H9 (cell line): ENCODE measurements around the gene CUBN. TPM values are rescaled to one million over a fixed set of nuclear protein-coding genes. Genes with fewer than 3 reads are reported as not detected.

Experiments used
- DNase-seq: peaks from one replicate; pipeline ENCODE4 v3.0.0-alpha.2; 2017
- H2AFZ ChIP-seq: one replicate; pipeline ENCODE4 v1.6.1; 2013; ENCODE audit warnings: mild to moderate bottlenecking, low read length, control low read depth, moderate library complexity
- H2AK5ac ChIP-seq: 2 replicates; pipeline ENCODE4 v1.6.1; 2013; ENCODE audit warnings: low read length, control low read depth, mixed read lengths; ENCODE audit not compliant: insufficient read length
- H2BK120ac ChIP-seq: one replicate; pipeline ENCODE4 v1.6.1; 2013; ENCODE audit warnings: low read depth, mild to moderate bottlenecking, low read length, control low read depth, inconsistent platforms; ENCODE audit not compliant: poor library complexity, severe bottlenecking
- H2BK12ac ChIP-seq: 2 replicates; pipeline ENCODE4 v1.6.1; 2013; ENCODE audit warnings: low read length, control low read depth, mixed read lengths, low read depth; ENCODE audit not compliant: insufficient read length
- H2BK15ac ChIP-seq: 2 replicates; pipeline ENCODE4 v1.6.1; 2013; ENCODE audit warnings: low read depth, low read length, control low read depth
- H2BK20ac ChIP-seq: one replicate; pipeline ENCODE4 v1.6.1; 2013; ENCODE audit warnings: low read depth, mild to moderate bottlenecking, low read length, control low read depth, inconsistent platforms; ENCODE audit not compliant: poor library complexity, severe bottlenecking
- H2BK5ac ChIP-seq: 2 replicates; pipeline ENCODE4 v1.6.1; 2013; ENCODE audit warnings: low read length, control low read depth, mixed read lengths; ENCODE audit not compliant: insufficient read length
- H3K14ac ChIP-seq: 2 replicates; pipeline ENCODE4 v1.6.1; 2013; ENCODE audit warnings: low read length, control low read depth; ENCODE audit not compliant: insufficient read depth
- H3K18ac ChIP-seq: 2 replicates; pipeline ENCODE4 v1.6.1; 2013; ENCODE audit warnings: low read depth, mild to moderate bottlenecking, mixed read lengths, low read length, control low read depth; ENCODE audit not compliant: insufficient read length
- H3K23ac ChIP-seq: 2 replicates; pipeline ENCODE4 v1.6.1; 2013; ENCODE audit warnings: low read length, control low read depth, mixed read lengths, low read depth; ENCODE audit not compliant: insufficient read length
- H3K23me2 ChIP-seq: 2 replicates; pipeline ENCODE4 v1.6.1; 2013; ENCODE audit warnings: low read depth, mild to moderate bottlenecking, mixed read lengths, low read length, control low read depth; ENCODE audit not compliant: insufficient read length, poor library complexity, severe bottlenecking
- H3K27ac ChIP-seq: 2 replicates; pipeline ENCODE4 v1.5.1; 2013; ENCODE audit warnings: low read length, control low read depth, mixed read lengths, low read depth; ENCODE audit not compliant: insufficient read length
- H3K27me3 ChIP-seq: 2 replicates; pipeline ENCODE4 v1.6.1; 2013; ENCODE audit warnings: low read length, control low read depth, inconsistent platforms; ENCODE audit not compliant: insufficient read depth
- H3K4ac ChIP-seq: 2 replicates; pipeline ENCODE4 v1.6.1; 2013; ENCODE audit warnings: low read depth, mild to moderate bottlenecking, control low read depth, inconsistent platforms, low read length, moderate library complexity
- H3K4me1 ChIP-seq: 2 replicates; pipeline ENCODE4 v1.6.1; 2013; ENCODE audit warnings: low read length, control low read depth, inconsistent platforms; ENCODE audit not compliant: insufficient read depth
- H3K4me2 ChIP-seq: 2 replicates; pipeline ENCODE4 v1.6.1; 2013; ENCODE audit warnings: low read length, control low read depth, mixed read lengths; ENCODE audit not compliant: insufficient read length, insufficient read depth
- H3K56ac ChIP-seq: 2 replicates; pipeline ENCODE4 v1.6.1; 2013; ENCODE audit warnings: low read depth, mild to moderate bottlenecking, mixed read lengths, low read length, control low read depth; ENCODE audit not compliant: insufficient read length
- H3K79me1 ChIP-seq: 2 replicates; pipeline ENCODE4 v1.6.1; 2013; ENCODE audit warnings: low read depth, mild to moderate bottlenecking, moderate library complexity, low read length, control low read depth, inconsistent platforms; ENCODE audit not compliant: insufficient read depth, poor library complexity, severe bottlenecking
- H3K79me2 ChIP-seq: 2 replicates; pipeline ENCODE4 v1.6.1; 2013; ENCODE audit warnings: low read length, control low read depth, inconsistent platforms; ENCODE audit not compliant: insufficient read depth
- H3K9ac ChIP-seq: 2 replicates; pipeline ENCODE4 v1.6.1; 2013; ENCODE audit warnings: low read length, control low read depth, mixed read lengths; ENCODE audit not compliant: insufficient read length; ENCODE audit errors: extremely low read depth
- H3K9me3 ChIP-seq: one replicate; pipeline ENCODE4 v1.6.1; 2013; ENCODE audit warnings: low read depth, low read length, inconsistent platforms; ENCODE audit not compliant: control insufficient read depth
- H3T11ph ChIP-seq: one replicate; pipeline ENCODE4 v1.6.1; 2013; ENCODE audit warnings: mild to moderate bottlenecking, low read length, control low read depth, inconsistent platforms
- H4K20me1 ChIP-seq: one replicate; pipeline ENCODE4 v1.6.1; 2013; ENCODE audit not compliant: control insufficient read depth, insufficient read length, insufficient read depth
- H4K5ac ChIP-seq: 2 replicates; pipeline ENCODE4 v1.6.1; 2013; ENCODE audit warnings: low read depth, mild to moderate bottlenecking, mixed read lengths, low read length, control low read depth; ENCODE audit not compliant: insufficient read length
- H4K8ac ChIP-seq: replicated peaks from 2 replicates; pipeline ENCODE4 v1.6.1; 2013; ENCODE audit warnings: low read length, control low read depth, mixed read lengths, low read depth; ENCODE audit not compliant: insufficient read length
- H4K91ac ChIP-seq: 2 replicates; pipeline ENCODE4 v1.6.1; 2013; ENCODE audit warnings: low read depth, mild to moderate bottlenecking, moderate library complexity, mixed read lengths, low read length, control low read depth; ENCODE audit not compliant: insufficient read length
- H3K27ac Mint-ChIP-seq, 3 experiments: 2 replicates in 2 of 3; 3 replicates in 1 of 3; pipeline ENCODE4 v1.8.0; 2020 to 2021; ENCODE audit warnings: mixed read lengths in 3 of 3, mild to moderate bottlenecking in 1 of 3, moderate library complexity in 1 of 3
- H3K27me3 Mint-ChIP-seq: 2 replicates; pipeline ENCODE4 v1.8.0; 2021; ENCODE audit warnings: low read depth, mild to moderate bottlenecking, moderate library complexity, mixed read lengths
- H3K36me3 Mint-ChIP-seq, 3 experiments: 2 replicates in 2 of 3; 3 replicates in 1 of 3; pipeline ENCODE4 v1.8.0; 2020 to 2021; ENCODE audit warnings: low read depth in 3 of 3, mixed read lengths in 3 of 3; ENCODE audit not compliant: insufficient read depth in 1 of 3
- H3K4me1 Mint-ChIP-seq, 2 experiments: 2 replicates each; pipeline ENCODE4 v1.8.0; 2020; ENCODE audit warnings: mixed read lengths in 2 of 2
- H3K4me3 Mint-ChIP-seq, 2 experiments: 2 replicates in 1 of 2; 3 replicates in 1 of 2; pipeline ENCODE4 v1.8.0; 2020 to 2021; ENCODE audit warnings: mild to moderate bottlenecking in 2 of 2, mixed read lengths in 2 of 2, moderate library complexity in 1 of 2
- H3K9me3 Mint-ChIP-seq, 2 experiments: 2 replicates in 1 of 2; 3 replicates in 1 of 2; pipeline ENCODE4 v1.8.0; 2020; ENCODE audit warnings: mild to moderate bottlenecking in 2 of 2, mixed read lengths in 2 of 2, moderate library complexity in 1 of 2
- total RNA-seq: library from RNA; stranded (reverse); gene quantifications from 2 replicates; pipeline ENCODE4 v1.2.1, GENCODE V29; 2021
- TF ChIP-seq, protein P1 (sequence below): fragments of 200-600 bp; sonication (generic); conservative IDR thresholded peaks from 3 replicates; pipeline ENCODE4 v1.8.0; 2021; ENCODE audit warnings: antibody characterized with exemption, mild to moderate bottlenecking

Gene CUBN
- total RNA-seq, 1 experiment from 2014 or later: 0.26 TPM

DNA sequence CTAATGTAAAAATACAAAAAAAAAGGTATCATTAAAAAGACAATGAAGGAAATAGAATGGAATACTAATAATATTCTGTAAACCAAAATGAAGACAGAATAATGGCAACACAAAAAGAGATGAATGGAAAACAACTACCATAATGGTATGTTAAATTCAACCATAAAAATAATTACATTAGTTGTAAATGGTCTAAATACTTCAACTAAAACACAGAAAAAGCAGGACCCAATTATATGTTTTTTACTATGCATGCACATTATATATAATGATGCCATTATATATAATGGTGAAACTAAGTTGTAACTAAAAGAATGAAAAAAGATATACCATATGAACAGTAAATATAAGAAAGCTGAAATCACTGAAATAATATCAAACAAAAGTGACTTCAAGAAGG lies 76.5 kb downstream of the CUBN start:
- Mint-ChIP-seq H3K36me3 (peaks cover 9 to 26% (median 10%) of the 10 kb centered on the region in 3 experiments), H3K9me3 (peaks cover 14 to 17% of the 10 kb centered on the region in 2 experiments), H3K4me3 (no peak overlapping the region), H3K4me1 (peaks cover 0 to 7% of the 10 kb centered on the region in 2 experiments; a peak in 2 of 4 replicates), H3K27me3 (no peaks in the 10 kb centered on the region), H3K27ac (no peak overlapping the region)
- H3K23ac ChIP-seq: no peak overlapping the region
- no peak overlapping the region for H3K14ac ChIP-seq
- H4K20me1 ChIP-seq: no peaks in the 10 kb centered on the region
- no peak overlapping the region for H3K18ac ChIP-seq
- H3K9ac ChIP-seq: no peak overlapping the region
- H4K5ac ChIP-seq: no peak overlapping the region
- H4K8ac ChIP-seq: no peak overlapping the region
- H2BK15ac ChIP-seq: no peak overlapping the region
- no peak overlapping the region for H3K27ac ChIP-seq
- H2BK20ac ChIP-seq: no peak overlapping the region
- no peak overlapping the region for H2AFZ ChIP-seq
- no peaks in the 10 kb centered on the region for H3K27me3 ChIP-seq
- no peak overlapping the region for H2BK5ac ChIP-seq
- no peak overlapping the region for H3K4me2 ChIP-seq
- no peaks in the 10 kb centered on the region for H3K79me2 ChIP-seq
- no peak overlapping the region for H3K56ac ChIP-seq
- H4K91ac ChIP-seq: no peak overlapping the region
- no peak for DNase-seq
- H3K4me1 ChIP-seq: no peaks in the 10 kb centered on the region
- no peak overlapping the region for H3T11ph ChIP-seq
- no peak overlapping the region for H3K4ac ChIP-seq
- TF ChIP-seq, protein P1, sequence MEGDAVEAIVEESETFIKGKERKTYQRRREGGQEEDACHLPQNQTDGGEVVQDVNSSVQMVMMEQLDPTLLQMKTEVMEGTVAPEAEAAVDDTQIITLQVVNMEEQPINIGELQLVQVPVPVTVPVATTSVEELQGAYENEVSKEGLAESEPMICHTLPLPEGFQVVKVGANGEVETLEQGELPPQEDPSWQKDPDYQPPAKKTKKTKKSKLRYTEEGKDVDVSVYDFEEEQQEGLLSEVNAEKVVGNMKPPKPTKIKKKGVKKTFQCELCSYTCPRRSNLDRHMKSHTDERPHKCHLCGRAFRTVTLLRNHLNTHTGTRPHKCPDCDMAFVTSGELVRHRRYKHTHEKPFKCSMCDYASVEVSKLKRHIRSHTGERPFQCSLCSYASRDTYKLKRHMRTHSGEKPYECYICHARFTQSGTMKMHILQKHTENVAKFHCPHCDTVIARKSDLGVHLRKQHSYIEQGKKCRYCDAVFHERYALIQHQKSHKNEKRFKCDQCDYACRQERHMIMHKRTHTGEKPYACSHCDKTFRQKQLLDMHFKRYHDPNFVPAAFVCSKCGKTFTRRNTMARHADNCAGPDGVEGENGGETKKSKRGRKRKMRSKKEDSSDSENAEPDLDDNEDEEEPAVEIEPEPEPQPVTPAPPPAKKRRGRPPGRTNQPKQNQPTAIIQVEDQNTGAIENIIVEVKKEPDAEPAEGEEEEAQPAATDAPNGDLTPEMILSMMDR: no peak
- no peak overlapping the region for H2AK5ac ChIP-seq
- H2BK120ac ChIP-seq: no peak overlapping the region
- no peaks in the 10 kb centered on the region for H3K23me2 ChIP-seq
- H2BK12ac ChIP-seq: no peak overlapping the region
- H3K79me1 ChIP-seq: no peaks in the 10 kb centered on the region
- H3K9me3 ChIP-seq: no peaks in the 10 kb centered on the region
